ENCODE results near the gene CD36.

DNA sequence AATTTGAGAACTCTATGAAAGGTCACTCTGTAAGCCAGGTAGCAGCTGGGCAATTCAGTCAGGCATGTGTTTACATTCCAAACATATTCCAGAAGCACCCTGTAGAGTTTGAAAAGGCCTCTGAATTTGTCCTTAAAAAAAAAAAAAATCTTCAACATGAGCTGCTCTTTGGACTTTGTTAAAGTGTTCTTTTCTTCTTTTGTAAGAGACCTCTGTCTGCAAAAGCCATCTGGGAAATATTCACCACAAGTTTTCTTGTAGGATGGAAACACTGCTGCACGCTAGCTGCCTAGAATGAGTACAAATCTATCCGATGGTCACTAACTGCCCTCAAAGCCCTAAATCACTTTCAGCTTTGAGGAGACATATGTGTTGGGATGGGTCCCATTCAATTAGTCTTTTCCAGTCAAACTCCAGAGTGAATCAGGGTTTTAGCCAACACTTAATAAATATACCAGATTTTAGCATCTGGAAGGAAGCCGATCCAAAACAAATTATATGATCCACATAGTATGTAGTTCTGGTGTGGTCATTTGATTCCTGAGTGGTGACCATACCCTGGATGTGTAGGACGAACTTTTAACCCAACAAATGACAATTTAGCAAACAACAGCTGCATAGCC lies 85.9 kb downstream of the CD36 start:
- TF ChIP-seq POLR2AphosphoS5 (IDR thresholded peaks at IDR 0.05; ENCODE audit: low read depth, low read length) = no peak
- TF ChIP-seq EP300 (IDR thresholded peaks at IDR 0.05; ENCODE audit: borderline replicate concordance in 1 of 2, low read depth in 2 of 2, low read length in 2 of 2) = no peak
- TF ChIP-seq TAF1 (IDR thresholded peaks at IDR 0.05; ENCODE audit: low read depth, low read length) = no peak
- no peak for TF ChIP-seq CBX8 (IDR thresholded peaks at IDR 0.05; ENCODE audit: borderline replicate concordance, low read depth, low read length)
- TF ChIP-seq, protein P1, sequence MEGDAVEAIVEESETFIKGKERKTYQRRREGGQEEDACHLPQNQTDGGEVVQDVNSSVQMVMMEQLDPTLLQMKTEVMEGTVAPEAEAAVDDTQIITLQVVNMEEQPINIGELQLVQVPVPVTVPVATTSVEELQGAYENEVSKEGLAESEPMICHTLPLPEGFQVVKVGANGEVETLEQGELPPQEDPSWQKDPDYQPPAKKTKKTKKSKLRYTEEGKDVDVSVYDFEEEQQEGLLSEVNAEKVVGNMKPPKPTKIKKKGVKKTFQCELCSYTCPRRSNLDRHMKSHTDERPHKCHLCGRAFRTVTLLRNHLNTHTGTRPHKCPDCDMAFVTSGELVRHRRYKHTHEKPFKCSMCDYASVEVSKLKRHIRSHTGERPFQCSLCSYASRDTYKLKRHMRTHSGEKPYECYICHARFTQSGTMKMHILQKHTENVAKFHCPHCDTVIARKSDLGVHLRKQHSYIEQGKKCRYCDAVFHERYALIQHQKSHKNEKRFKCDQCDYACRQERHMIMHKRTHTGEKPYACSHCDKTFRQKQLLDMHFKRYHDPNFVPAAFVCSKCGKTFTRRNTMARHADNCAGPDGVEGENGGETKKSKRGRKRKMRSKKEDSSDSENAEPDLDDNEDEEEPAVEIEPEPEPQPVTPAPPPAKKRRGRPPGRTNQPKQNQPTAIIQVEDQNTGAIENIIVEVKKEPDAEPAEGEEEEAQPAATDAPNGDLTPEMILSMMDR (IDR thresholded peaks at IDR 0.05; ENCODE audit: control extremely low read depth in 1 of 3, insufficient read depth in 1 of 3, low read depth in 1 of 3, low read length in 3 of 3) = no peak
- TF ChIP-seq FOSL1 (IDR thresholded peaks at IDR 0.05; ENCODE audit: insufficient read depth, low read depth, low read length) = no peak
- 0 out of 2 replicates have a peak, but pooled peaks have one; percentile 1 for TF ChIP-seq YY1 (IDR thresholded peaks at IDR 0.05; ENCODE audit: low read depth, low read length)
- no peak for TF ChIP-seq POLR2A (IDR thresholded peaks at IDR 0.05; ENCODE audit: control extremely low read depth in 1 of 2, low read depth in 2 of 2, low read length in 2 of 2)
- peak; percentile 91; the same call in 1 of the 2 replicates for TF ChIP-seq TCF12 (IDR thresholded peaks at IDR 0.05; ENCODE audit: low read depth, low read length)
- TF ChIP-seq EZH2 (IDR thresholded peaks at IDR 0.05; ENCODE audit: low read depth, low read length, severe bottlenecking) = no peak
- no peak for TF ChIP-seq ZNF274 (IDR thresholded peaks at IDR 0.05; ENCODE audit: borderline replicate concordance, extremely low read depth, low read length)

Data from H1 (cell line).